Germinal center (tissue), 1 donor: ENCODE data around the gene CFAP46.
"Not testable (repeated sequence)": the region's sequence is repeated elsewhere in the genome, so short reads cannot be mapped to it uniquely, and the experiment has no call there.

Experiments
- DNase-seq: peaks from one replicate; pipeline ENCODE4 v3.0.0; 2012; ENCODE audit warnings: mixed read lengths, low spot score

CFAP46 gene

GRCh38 chr10:132806110-132806509, 136.3 kb downstream of the CFAP46 start:
- no peak for DNase-seq

GRCh38 chr10:132805599-132805998, 136.8 kb downstream of the CFAP46 start:
- DNase-seq: no peak

- no peak for DNase-seq
These were observed 137.5 kb downstream of the CFAP46 start for GRCh38 chr10:132804785-132805426.

GRCh38 chr10:132804287-132804686, 138.1 kb downstream of the CFAP46 start:
- DNase-seq: no peak

- no peak for DNase-seq
These were observed 138.8 kb downstream of the CFAP46 start for GRCh38 chr10:132803416-132804210.

GRCh38 chr10:132802694-132803320, 139.6 kb downstream of the CFAP46 start:
- DNase-seq: no peak

- no peak for DNase-seq
These were observed 140.3 kb downstream of the CFAP46 start for GRCh38 chr10:132802048-132802447.

- no peak for DNase-seq
These were observed 142.5 kb downstream of the CFAP46 start for GRCh38 chr10:132799865-132800264.

GRCh38 chr10:132798876-132799275, 143.5 kb downstream of the CFAP46 start:
- no peak for DNase-seq

GRCh38 chr10:132798403-132798802, 144.0 kb downstream of the CFAP46 start:
- no peak for DNase-seq

- DNase-seq: not testable (repeated sequence)
These were observed 144.4 kb downstream of the CFAP46 start for GRCh38 chr10:132797986-132798385.

GRCh38 chr10:132796846-132797245, 145.5 kb downstream of the CFAP46 start:
- no peak for DNase-seq

GRCh38 chr10:132793871-132794849, 148.2 kb downstream of the CFAP46 start:
- no peak for DNase-seq

- DNase-seq: no peak
These were observed 149.2 kb downstream of the CFAP46 start for GRCh38 chr10:132793213-132793612.

GRCh38 chr10:132792796-132793195, 149.6 kb downstream of the CFAP46 start:
- no peak for DNase-seq

- DNase-seq: not testable (repeated sequence)
These were observed 150.3 kb downstream of the CFAP46 start for GRCh38 chr10:132792099-132792498.

- no peak for DNase-seq
These were observed 151.2 kb downstream of the CFAP46 start for GRCh38 chr10:132790934-132791829.

- DNase-seq: no peak
These were observed 151.9 kb downstream of the CFAP46 start for GRCh38 chr10:132790470-132790869.

- DNase-seq: no peak
These were observed 152.7 kb downstream of the CFAP46 start for GRCh38 chr10:132789659-132790148.

GRCh38 chr10:132788831-132789219, 153.5 kb downstream of the CFAP46 start:
- no peak for DNase-seq
